Activated T-helper 2 cell treated with anti-CD3 and anti-CD28 coated beads, Interferon-gamma antibody, Interleukin-2, Interleukin-4, amounts not matched to agents 10 μg/mL and 5 μg/mL and 100 μg/mL, durations not matched to agents 14 hours and 24 hours and 36 hours (primary cell): ENCODE data around the gene ICE2. TPM values are rescaled to one million over a fixed set of nuclear protein-coding genes. Genes with fewer than 3 reads are reported as not detected.

Source experiments
- DNase-seq: peaks from one replicate; pipeline ENCODE4 v3.0.0; 2021; ENCODE audit warnings: low spot score
- H3K27ac Mint-ChIP-seq: one replicate; pipeline ENCODE4 v1.8.0; 2021; ENCODE audit warnings: mixed read lengths
- H3K27me3 Mint-ChIP-seq: one replicate; pipeline ENCODE4 v1.8.0; 2021; ENCODE audit warnings: low read depth, mixed read lengths
- H3K36me3 Mint-ChIP-seq: one replicate; pipeline ENCODE4 v1.8.0; 2021; ENCODE audit warnings: low read depth, mixed read lengths
- H3K4me1 Mint-ChIP-seq: one replicate; pipeline ENCODE4 v1.8.0; 2021; ENCODE audit warnings: low read depth, mixed read lengths
- H3K4me3 Mint-ChIP-seq: one replicate; pipeline ENCODE4 v1.8.0; 2021; ENCODE audit warnings: low read depth, mild to moderate bottlenecking, moderate library complexity, mixed read lengths
- H3K9me3 Mint-ChIP-seq: one replicate; pipeline ENCODE4 v1.8.0; 2021; ENCODE audit warnings: mixed read lengths
- intact Hi-C: fragments of 100-400 bp; cut with micrococcal nuclease; formaldehyde crosslinking; loops from one replicate; pipeline ENCODE4 v1.15.1; 2023
- total RNA-seq: library from RNA; stranded (reverse); gene quantifications from 2 replicates; pipeline ENCODE4 v1.2.3, GENCODE V29; 2022

The ICE2 gene
- total RNA-seq, 1 donor from 2014 or later, result 50.4 TPM

DNA sequence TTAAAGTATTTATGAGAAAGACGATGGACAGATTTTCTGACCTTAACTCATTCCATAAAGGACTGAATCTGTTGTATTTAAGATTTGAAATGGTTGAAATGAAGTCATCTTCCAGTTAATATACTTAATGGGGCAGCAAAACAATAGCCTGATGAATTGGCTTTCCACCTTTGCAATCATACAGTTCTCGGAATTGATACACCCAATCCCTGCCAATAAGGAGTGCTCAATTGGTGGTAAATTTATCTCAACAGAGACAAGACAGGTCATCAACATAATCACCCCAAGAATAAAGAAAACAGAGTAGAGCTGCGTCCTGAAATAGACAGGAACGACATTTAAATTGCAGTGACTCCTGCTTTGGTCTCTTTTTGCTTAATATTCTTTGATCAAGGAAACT lies 92.3 kb downstream of the ICE2 start:
- DNase-seq, result no peak
- H3K9me3 Mint-ChIP-seq, result no peaks in the 10 kb centered on the region
- no peak overlapping the region for H3K4me3 Mint-ChIP-seq
- no peak overlapping the region for H3K27ac Mint-ChIP-seq
- peaks cover 41% of the 10 kb centered on the region for H3K4me1 Mint-ChIP-seq
- intact Hi-C loops, result no loop called here
- no peaks in the 10 kb centered on the region for H3K27me3 Mint-ChIP-seq
- H3K36me3 Mint-ChIP-seq, result peaks cover 65% of the 10 kb centered on the region

DNA sequence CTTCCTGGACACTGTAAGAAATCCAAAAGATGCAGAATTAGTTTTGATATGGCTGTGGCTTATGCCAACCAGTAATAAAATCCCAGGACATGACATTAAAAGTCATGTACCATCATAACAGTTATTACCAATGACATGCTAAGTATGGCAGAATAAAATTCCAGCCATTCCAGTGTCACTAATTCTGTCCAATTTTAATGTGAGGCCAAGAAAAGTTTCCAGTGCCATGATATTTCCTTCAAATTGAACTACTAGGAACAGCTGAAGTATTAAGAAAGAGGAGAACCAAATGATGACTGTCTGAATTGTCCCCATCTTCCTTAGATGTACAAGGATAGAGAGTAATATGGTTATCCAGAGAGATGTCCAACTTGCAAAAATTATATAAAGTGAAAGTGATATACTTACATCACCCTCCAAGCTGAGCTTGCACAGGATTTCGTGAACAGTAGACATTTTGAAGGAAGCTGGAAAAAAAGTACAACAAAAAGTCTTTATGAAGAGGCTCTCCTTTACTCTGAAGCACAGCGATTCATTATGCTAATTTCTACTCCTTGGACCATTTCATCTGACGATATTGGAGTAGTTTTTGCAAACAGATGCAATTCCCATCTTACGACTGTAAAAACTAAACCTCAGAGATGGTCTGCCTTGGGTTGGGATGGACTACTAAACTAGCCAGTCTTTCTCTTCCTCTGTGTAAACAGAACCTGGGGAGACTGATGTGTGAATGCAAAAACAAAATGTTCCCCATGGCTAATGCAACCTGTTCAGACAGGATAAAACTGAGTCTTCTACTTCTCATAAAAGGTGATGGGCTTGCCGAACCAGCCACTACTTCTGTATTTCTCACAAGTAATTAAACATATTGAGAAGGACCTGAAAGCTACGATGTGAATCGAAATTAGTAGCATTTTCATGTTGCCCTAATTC lies 93.1 kb downstream of the ICE2 start:
- no peak overlapping the region for H3K27ac Mint-ChIP-seq
- H3K27me3 Mint-ChIP-seq, result no peaks in the 10 kb centered on the region
- intact Hi-C loops, result no loop called here
- H3K4me3 Mint-ChIP-seq, result no peak overlapping the region
- DNase-seq, result no peak
- H3K9me3 Mint-ChIP-seq, result no peaks in the 10 kb centered on the region
- peaks cover 36% of the 10 kb centered on the region for H3K4me1 Mint-ChIP-seq
- H3K36me3 Mint-ChIP-seq, result peaks cover 67% of the 10 kb centered on the region

DNA sequence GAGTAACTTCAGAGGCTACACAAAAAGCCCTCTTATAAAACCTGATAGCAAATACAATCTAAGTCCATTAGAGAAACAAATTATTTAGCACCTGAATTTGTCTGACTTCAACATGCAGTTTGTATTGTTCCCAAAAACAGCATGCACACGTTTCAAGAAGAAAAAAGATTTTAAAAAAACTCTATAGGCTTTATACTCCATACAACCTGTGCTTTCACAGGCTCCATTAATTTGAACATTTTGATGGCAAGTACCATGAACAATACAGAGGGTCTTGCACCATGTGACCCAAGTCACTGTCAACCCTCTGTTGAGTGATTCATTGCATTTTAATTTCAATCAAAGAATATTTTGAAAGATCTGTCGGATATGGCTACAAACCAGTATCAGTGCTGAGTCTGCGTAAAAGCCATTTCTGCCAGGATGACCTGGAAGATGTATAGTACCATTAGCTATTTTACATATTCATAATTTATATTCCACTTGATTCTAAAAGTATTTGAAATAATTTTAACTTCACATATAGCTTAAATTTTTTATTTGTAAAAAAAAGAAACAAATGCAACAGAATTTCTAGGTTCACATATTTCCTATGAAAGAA lies 94.3 kb downstream of the ICE2 start:
- Mint-ChIP-seq H3K9me3 (no peaks in the 10 kb centered on the region), H3K4me3 (no peak overlapping the region), H3K36me3 (peaks cover 69% of the 10 kb centered on the region), H3K4me1 (peaks cover 24% of the 10 kb centered on the region), H3K27me3 (no peaks in the 10 kb centered on the region), H3K27ac (no peak overlapping the region)
- intact Hi-C loops, result no loop called here
- no peak for DNase-seq

DNA sequence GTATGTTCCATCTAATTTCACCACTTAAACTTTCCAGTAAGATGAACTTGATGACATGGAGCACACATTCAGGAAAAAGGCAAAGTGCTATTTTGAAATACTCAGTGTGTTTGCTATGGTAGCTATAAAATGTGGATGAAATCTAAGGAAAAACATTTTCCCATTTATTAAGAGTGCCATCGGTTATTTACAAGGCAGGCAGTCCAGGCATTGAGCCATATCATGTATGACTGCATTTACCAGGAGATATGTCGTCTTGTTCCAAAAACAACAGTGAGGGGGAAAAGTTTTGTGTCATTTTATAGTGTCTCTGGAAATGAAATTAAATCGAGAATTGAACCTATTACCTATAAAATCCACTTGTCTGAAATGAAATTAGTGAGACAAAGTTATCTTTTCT lies 94.9 kb downstream of the ICE2 start:
- Mint-ChIP-seq H3K36me3 (peaks cover 75% of the 10 kb centered on the region), H3K27ac (no peak overlapping the region), H3K4me3 (no peak overlapping the region), H3K27me3 (no peaks in the 10 kb centered on the region), H3K4me1 (peaks cover 19% of the 10 kb centered on the region), H3K9me3 (no peaks in the 10 kb centered on the region)
- intact Hi-C loops, result no loop called here
- no peak for DNase-seq

DNA sequence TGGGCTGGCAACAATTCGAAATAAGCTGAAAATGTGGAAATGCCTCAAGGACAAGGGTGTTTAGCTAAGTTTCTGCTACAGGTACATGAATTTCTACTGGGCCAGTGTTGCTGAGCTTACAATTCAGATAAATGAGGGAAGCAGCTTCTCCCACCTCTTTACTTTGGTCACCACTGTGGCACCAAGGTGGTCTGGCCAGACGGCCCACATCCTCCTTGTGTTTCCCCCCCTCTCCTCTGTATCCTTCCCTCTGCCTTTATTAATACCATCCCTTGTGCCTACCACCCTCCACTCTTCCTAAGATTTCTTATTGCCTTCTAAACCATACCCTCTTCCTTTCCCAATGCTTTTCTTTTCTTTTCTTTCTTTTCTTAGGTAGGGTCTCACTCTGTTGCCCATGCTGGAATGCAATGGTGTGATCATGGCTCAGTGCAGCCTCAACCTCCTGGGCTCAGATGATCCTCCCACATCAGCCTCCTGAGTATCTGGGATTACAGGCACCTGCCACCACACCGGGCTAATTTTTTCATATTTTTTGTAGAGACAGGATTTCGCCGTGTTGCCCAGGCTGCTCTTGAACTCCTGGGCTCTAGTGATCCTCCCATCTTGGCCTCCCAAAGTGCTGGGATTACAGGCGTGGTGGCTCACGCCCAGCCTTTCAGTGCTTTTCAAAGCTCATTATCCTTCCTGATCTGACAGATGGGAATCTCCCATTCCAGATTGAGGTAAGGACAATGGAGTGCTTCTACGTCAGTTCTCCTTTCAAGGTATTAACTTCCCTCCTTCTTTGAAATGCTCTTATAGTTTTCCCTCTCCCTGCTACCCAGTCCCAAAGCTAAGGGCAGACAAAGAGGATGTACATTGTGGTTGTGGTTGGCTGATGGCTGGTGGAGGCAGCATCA lies 95.9 kb downstream of the ICE2 start:
- H3K36me3 Mint-ChIP-seq, result peaks cover 76% of the 10 kb centered on the region

DNA sequence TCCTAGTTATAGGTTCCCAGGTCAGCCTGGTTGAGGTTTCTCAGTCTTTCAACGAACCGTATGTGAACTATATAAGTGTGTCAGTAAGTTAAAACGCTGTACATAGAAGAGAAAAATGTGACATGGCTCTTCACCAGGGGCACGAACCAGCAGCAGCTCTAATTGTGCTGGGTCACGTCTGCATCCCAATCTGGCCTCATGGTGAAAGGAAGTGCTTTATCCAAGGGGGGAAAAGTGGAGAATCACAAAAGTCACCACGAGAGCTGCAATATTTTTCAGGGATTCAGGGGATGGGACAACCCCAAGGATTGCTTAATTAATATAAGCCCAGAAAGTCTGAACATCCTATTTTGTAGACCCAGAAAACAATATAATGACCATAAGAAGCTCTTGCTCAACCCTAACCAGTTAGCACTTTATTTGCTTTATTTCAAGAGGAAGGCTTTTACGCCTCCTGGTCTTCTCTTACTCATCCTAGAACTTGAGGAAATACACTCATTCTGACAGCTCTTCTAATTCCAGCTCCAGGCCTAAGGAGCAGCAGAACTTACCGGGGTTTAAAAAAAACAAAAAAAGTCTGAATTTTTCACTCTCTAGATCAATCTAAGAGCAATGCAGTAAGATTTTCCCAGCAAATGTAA lies 97.7 kb downstream of the ICE2 start:
- peaks cover 67% of the 10 kb centered on the region for H3K36me3 Mint-ChIP-seq
- intact Hi-C loops, result no loop called here
- DNase-seq, result no peak
- H3K27ac Mint-ChIP-seq, result no peak overlapping the region
- no peaks in the 10 kb centered on the region for H3K27me3 Mint-ChIP-seq
- H3K4me1 Mint-ChIP-seq, result peaks cover 5% of the 10 kb centered on the region
- no peak overlapping the region for H3K4me3 Mint-ChIP-seq
- no peaks in the 10 kb centered on the region for H3K9me3 Mint-ChIP-seq

More for the DNA sequence above, 95.9 kb downstream of the ICE2 start:
- Mint-ChIP-seq H3K27me3 (no peaks in the 10 kb centered on the region), H3K4me1 (peaks cover 12% of the 10 kb centered on the region), H3K4me3 (no peak overlapping the region), H3K27ac (no peak overlapping the region), H3K9me3 (no peaks in the 10 kb centered on the region)
- DNase-seq, result no peak
- intact Hi-C loops, result no loop called here

DNA sequence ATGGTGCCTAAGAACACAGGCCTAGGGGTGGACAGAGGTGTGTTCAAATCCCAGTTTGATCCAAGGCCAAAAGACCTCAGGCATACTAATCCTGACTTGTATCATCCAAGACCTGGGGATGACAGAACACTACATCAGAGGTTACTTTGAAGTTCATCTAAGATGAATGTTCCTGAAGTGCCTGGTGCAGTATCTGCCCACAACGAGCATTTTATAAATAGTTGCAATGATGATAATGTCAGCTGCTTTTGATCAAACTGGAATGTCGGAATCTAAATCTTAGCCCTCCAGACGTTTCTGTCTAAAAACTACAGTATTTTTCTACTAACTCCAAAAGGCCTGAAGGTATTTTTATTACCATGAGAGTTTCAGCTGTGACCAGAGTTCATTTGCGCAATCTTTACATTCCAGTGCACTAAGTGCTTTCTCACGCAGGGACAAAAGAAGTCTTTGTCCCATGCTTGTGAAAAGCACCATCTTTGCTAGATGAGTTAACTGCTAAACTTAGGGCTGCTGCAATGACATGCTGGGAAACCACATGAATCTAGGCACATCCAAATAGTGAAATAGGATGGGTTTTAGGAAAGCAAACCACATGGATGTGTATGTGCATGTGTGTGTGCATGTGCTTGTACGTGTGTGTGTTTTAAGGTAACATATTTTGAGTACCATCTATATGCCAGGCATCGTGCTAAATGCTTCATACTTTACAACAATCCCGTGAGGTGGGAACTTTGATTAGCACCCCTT lies 99.2 kb downstream of the ICE2 start:
- Mint-ChIP-seq H3K27me3 (no peaks in the 10 kb centered on the region), H3K36me3 (peaks cover 71% of the 10 kb centered on the region), H3K27ac (no peak overlapping the region), H3K4me3 (no peak overlapping the region), H3K9me3 (no peaks in the 10 kb centered on the region), H3K4me1 (peaks cover 7% of the 10 kb centered on the region)
- intact Hi-C loops, result no loop called here
- DNase-seq, result no peak

DNA sequence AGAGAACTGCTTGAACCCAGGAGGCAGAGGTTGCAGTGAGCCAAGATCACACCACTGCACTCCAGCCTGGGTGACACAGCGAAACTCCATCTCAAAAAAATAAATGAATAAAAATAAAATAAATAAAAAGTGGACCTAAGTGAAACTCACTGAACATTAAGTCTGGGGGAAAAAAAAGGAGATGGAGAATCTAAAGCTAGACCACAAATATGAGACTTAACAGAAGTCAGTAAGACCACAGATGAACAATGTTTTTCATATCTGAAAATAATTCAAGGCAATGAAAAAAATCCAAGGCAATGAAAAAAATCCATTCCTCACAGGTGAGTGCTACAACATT lies 99.8 kb downstream of the ICE2 start:
- Mint-ChIP-seq H3K9me3 (no peaks in the 10 kb centered on the region), H3K27me3 (no peaks in the 10 kb centered on the region), H3K36me3 (peaks cover 68% of the 10 kb centered on the region), H3K4me1 (peaks cover 7% of the 10 kb centered on the region), H3K4me3 (no peak overlapping the region), H3K27ac (no peak overlapping the region)
- DNase-seq, result no peak
- intact Hi-C loops, result no loop called here

DNA sequence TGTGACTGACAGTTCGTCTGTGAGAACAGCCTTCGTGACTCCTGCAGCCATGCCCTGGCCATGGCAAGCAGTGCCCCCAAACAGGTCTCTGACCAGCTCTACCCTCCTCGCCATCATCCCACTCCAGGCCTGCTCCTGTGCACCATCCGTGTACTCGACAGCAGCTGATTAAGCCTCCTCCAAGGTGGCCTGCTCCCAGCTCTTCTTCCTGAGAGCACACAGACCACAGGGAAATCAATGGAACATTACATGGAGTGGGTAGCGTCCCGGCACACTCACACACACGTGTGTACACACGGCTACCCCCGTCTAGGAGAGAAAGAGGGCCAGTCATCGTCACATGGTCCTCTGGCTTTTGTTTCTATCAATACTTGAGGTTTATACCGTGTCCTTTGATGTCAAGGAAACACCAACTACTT lies 102.3 kb downstream of the ICE2 start:
- intact Hi-C loops, result no loop called here
- no peaks in the 10 kb centered on the region for H3K27me3 Mint-ChIP-seq
- H3K4me3 Mint-ChIP-seq, result no peak overlapping the region
- no peaks in the 10 kb centered on the region for H3K9me3 Mint-ChIP-seq
- DNase-seq, result no peak
- peaks cover 13% of the 10 kb centered on the region for H3K4me1 Mint-ChIP-seq
- H3K27ac Mint-ChIP-seq, result no peak overlapping the region
- peaks cover 65% of the 10 kb centered on the region for H3K36me3 Mint-ChIP-seq

DNA sequence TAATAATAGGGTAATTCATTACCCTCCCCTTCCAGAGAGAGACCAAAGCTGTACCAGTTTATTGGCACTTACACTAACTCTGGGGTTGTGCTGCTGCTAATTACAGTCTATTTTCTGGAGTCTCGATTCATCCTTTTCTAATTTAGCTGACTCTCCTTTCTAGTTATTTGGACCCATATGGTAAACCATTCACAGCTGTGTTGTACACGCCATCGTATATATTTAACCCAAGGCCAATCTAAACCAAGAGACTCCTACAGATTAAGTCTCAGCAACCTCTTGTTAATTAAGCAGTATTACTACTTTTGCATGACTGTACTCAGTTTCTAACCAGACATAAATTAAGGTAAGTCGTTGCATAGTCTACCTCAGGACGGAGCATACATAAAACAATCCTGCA lies 103.6 kb downstream of the ICE2 start:
- DNase-seq, result no peak
- intact Hi-C loops, result no loop called here
- H3K4me3 Mint-ChIP-seq, result no peak overlapping the region
- no peaks in the 10 kb centered on the region for H3K27me3 Mint-ChIP-seq
- H3K27ac Mint-ChIP-seq, result no peak overlapping the region
- H3K4me1 Mint-ChIP-seq, result peaks cover 24% of the 10 kb centered on the region
- peaks cover 66% of the 10 kb centered on the region for H3K36me3 Mint-ChIP-seq
- H3K9me3 Mint-ChIP-seq, result no peaks in the 10 kb centered on the region

DNA sequence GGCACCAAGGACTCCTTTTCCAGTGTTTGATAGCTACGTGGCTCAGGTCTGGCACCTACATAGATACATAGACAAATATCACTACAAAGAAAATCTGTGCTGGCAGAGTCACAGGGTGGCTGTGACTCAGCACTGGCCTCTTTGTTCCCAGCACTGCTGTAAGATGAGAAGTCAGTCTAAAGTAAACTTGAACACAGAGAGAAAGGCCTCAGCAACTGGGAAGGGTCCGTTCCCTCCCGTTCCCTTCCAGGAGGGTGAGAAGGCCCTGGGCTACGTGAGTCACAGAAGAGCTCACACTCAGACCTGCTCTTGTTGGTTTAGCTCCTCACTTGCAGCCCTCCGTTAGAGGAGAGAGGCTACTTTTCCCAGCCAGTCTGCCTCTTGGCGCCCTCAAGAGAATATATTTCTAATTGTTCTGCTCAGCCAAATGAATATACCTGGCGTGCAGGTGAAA lies 104.3 kb downstream of the ICE2 start:
- no peaks in the 10 kb centered on the region for H3K27me3 Mint-ChIP-seq
- H3K27ac Mint-ChIP-seq, result no peak overlapping the region
- no peaks in the 10 kb centered on the region for H3K9me3 Mint-ChIP-seq
- peaks cover 29% of the 10 kb centered on the region for H3K4me1 Mint-ChIP-seq
- intact Hi-C loops, result no loop called here
- DNase-seq, result no peak
- H3K36me3 Mint-ChIP-seq, result peaks cover 66% of the 10 kb centered on the region
- H3K4me3 Mint-ChIP-seq, result no peak overlapping the region

DNA sequence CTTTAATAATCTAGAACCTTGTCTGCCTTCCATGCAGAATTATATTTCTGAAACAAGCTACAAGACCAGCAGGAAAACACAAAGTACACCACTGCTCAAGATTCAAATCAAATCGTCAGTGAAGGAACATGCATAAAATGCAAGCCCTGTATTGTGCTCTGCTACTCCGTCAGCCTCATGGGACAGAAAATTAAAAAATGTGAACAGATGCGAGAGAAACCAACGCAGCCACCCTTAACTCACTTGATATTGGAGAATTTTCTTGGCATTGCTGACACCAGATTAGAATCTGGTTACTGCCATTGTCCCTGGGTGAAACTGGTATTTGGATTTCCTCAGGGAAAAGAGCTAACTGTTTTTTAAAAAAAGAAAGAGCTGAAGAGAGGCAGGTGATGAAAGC lies 104.7 kb downstream of the ICE2 start:
- Mint-ChIP-seq H3K9me3 (no peaks in the 10 kb centered on the region), H3K27ac (no peak overlapping the region), H3K36me3 (peaks cover 66% of the 10 kb centered on the region), H3K4me1 (peaks cover 29% of the 10 kb centered on the region), H3K27me3 (no peaks in the 10 kb centered on the region), H3K4me3 (no peak overlapping the region)
- DNase-seq, result no peak
- intact Hi-C loops, result no loop called here
